H1 (cell line): ENCODE measurements around the gene CAMK2D.

Experiments
- TAF7 ChIP-seq: optimal IDR thresholded peaks from 2 replicates; pipeline ENCODE3; 2011; ENCODE audit warnings: low read depth, mild to moderate bottlenecking, inconsistent platforms, low read length, moderate library complexity, borderline replicate concordance
- TCF12 ChIP-seq: IDR thresholded peaks from 2 replicates; pipeline ENCODE4 v1.6.1; 2011; ENCODE audit warnings: low read depth, mild to moderate bottlenecking, low read length

DNA sequence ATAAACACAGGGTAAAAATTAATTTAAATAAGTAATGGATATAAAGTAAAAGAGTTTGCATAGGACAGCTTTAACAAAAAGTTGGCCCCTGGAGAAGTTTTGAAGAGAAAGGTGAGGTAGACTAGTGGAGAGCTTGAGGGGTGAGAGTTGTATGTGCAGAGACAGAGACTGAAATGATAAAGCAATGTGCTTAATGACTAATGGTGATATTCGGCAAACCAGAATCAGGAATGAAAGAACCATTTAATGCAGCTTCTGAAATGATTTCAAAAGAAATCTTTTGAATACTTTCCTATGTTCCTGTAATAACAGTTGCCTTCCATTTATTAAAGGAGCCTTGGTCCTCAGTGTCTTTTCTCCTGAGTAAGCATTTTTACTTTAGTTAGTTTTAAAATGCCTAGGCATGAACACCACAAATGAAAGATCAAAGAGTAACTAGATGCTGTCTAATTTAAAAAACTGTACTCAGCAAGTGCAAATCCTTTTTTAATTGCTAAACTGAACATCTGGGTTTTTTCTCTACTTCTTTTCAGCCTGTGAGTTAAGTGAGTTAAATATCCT is 28.5 kb downstream of the CAMK2D start:
- TF ChIP-seq TCF12 (no peak), TAF7 (no peak)
